Measurements from ENCODE around the gene GRIA3. TPM values are rescaled to one million over a fixed set of nuclear protein-coding genes. Genes with fewer than 3 reads are reported as not detected.

GRIA3 gene
- total RNA-seq, 1 donor from 2014 or later: not detected

GRCh38 chrX:123190096-123190495 lies 6.0 kb downstream of the GRIA3 start:
- ATAC-seq (no peak), DNase-seq (no peak)
- Histone ChIP-seq H3K27ac (no peak overlapping the region), H3K4me3 (no peak overlapping the region), H3K9me3 (no peaks in the 10 kb centered on the region), H3K36me3 (no peaks in the 10 kb centered on the region), H3K27me3 (no peaks in the 10 kb centered on the region), H3K4me1 (no peaks in the 10 kb centered on the region)
- TF ChIP-seq CTCF (IDR thresholded peaks at IDR 0.05): no peak
- intact Hi-C loops (cut with DNase I): no loop called here

- Histone ChIP-seq H3K27ac (no peak overlapping the region), H3K36me3 (no peaks in the 10 kb centered on the region), H3K4me1 (no peaks in the 10 kb centered on the region), H3K4me3 (no peak overlapping the region), H3K27me3 (no peaks in the 10 kb centered on the region), H3K9me3 (no peaks in the 10 kb centered on the region)
- DNase-seq (no peak), ATAC-seq (no peak)
- intact Hi-C loops (cut with DNase I): loop anchor here (1.0 kb wide), 1 partner anchor 16 kb away; no protein-coding TSS in a partner anchor
- TF ChIP-seq CTCF (IDR thresholded peaks at IDR 0.05): no peak
These were observed 9.0 kb downstream of the GRIA3 start for GRCh38 chrX:123193101-123193500.

- Histone ChIP-seq H3K4me3 (no peak overlapping the region), H3K36me3 (no peaks in the 10 kb centered on the region), H3K27ac (no peak overlapping the region), H3K4me1 (no peaks in the 10 kb centered on the region), H3K27me3 (no peaks in the 10 kb centered on the region), H3K9me3 (no peaks in the 10 kb centered on the region)
- DNase-seq: no peak
- TF ChIP-seq CTCF (IDR thresholded peaks at IDR 0.05): no peak
- intact Hi-C loops (cut with DNase I): no loop called here
- ATAC-seq: no peak
These were observed 15.3 kb downstream of the GRIA3 start for GRCh38 chrX:123199338-123199737.

GRCh38 chrX:123201720-123202119 lies 17.6 kb downstream of the GRIA3 start:
- Histone ChIP-seq H3K27ac (no peak overlapping the region), H3K4me1 (no peaks in the 10 kb centered on the region), H3K4me3 (no peak overlapping the region), H3K36me3 (no peaks in the 10 kb centered on the region), H3K9me3 (no peaks in the 10 kb centered on the region), H3K27me3 (no peaks in the 10 kb centered on the region)
- intact Hi-C loops (cut with DNase I): no loop called here
- no peak for TF ChIP-seq CTCF (IDR thresholded peaks at IDR 0.05)
- DNase-seq (no peak), ATAC-seq (no peak)

GRCh38 chrX:123202523-123202922 lies 18.4 kb downstream of the GRIA3 start:
- Histone ChIP-seq H3K9me3 (no peaks in the 10 kb centered on the region), H3K27me3 (no peaks in the 10 kb centered on the region), H3K27ac (no peak overlapping the region), H3K4me1 (no peaks in the 10 kb centered on the region), H3K36me3 (no peaks in the 10 kb centered on the region), H3K4me3 (no peak overlapping the region)
- ATAC-seq (no peak), DNase-seq (no peak)
- intact Hi-C loops (cut with DNase I): no loop called here
- TF ChIP-seq CTCF (IDR thresholded peaks at IDR 0.05): no peak

GRCh38 chrX:123203772-123204171 lies 19.7 kb downstream of the GRIA3 start:
- Histone ChIP-seq H3K4me3 (no peak overlapping the region), H3K36me3 (no peaks in the 10 kb centered on the region), H3K4me1 (no peaks in the 10 kb centered on the region), H3K9me3 (no peaks in the 10 kb centered on the region), H3K27me3 (no peaks in the 10 kb centered on the region), H3K27ac (no peak overlapping the region)
- TF ChIP-seq CTCF (IDR thresholded peaks at IDR 0.05): no peak
- intact Hi-C loops (cut with DNase I): no loop called here
- DNase-seq (no peak), ATAC-seq (no peak)

All from upper lobe of right lung (tissue), 1 donor.